Stimulated activated CD8-positive, alpha-beta memory T cell treated with anti-CD3 and anti-CD28 coated beads, Interleukin-15, amount 100 ng/mL, for 24 hours (primary cell): ENCODE results near the gene EGLN2.
A peak's percentile ranks its signal among the peaks of the same experiment; 100 is the strongest.
"Not testable (repeated sequence)": the region's sequence is repeated elsewhere in the genome, so short reads cannot be mapped to it uniquely, and the experiment has no call there.

ENCODE experiments used
- DNase-seq: peaks from one replicate; pipeline ENCODE4 v3.0.0-alpha.2; 2020; ENCODE audit warnings: low read depth

The EGLN2 gene

DNA sequence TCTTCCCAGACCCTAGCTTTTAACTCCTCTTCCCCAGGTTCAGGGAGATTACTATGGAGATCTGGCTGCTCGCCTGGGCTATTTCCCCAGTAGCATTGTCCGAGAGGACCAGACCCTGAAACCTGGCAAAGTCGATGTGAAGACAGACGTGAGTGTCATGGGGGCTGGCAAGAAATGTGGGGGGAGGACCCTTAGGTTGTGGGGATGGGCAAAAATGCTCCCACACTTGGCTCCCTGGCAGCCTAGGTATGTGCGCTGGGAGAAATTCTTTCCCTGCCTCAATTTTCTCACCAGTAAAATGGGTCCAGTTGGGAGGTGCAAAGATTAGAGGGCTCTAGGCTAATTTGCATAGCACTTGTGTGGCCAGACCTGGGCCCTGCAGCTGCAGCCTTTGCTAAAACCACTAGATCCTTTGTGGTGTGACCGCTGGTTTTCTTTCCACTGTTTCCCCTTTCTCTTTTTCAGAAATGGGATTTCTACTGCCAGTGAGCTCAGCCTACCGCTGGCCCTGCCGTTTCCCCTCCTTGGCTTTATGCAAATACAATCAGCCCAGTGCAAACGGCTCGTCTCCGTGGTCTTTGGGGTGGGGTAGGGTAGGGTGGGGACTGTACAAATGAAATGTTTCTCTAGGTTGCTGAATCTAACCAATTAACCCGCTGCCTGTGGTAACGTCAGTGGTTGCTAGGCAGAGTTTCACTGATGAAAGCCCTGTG, 21.9 kb upstream of the EGLN2 start:
- DNase-seq = peak; percentile 50

DNA sequence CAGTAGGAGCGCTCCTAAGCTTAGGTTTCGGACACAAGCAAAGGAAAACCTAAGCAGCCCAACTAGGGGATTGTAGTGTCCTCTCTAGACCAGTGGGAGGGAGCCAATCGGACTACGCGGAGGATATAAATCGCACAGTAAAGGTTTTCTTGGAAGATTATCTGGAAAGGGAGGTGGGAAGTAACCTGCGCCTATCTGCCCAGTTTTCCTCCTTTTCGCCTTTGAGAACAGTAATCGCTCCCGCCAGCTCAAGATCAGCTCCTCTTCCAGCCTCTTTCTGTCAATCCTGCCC, 21.4 kb upstream of the EGLN2 start:
- DNase-seq = no peak

DNA sequence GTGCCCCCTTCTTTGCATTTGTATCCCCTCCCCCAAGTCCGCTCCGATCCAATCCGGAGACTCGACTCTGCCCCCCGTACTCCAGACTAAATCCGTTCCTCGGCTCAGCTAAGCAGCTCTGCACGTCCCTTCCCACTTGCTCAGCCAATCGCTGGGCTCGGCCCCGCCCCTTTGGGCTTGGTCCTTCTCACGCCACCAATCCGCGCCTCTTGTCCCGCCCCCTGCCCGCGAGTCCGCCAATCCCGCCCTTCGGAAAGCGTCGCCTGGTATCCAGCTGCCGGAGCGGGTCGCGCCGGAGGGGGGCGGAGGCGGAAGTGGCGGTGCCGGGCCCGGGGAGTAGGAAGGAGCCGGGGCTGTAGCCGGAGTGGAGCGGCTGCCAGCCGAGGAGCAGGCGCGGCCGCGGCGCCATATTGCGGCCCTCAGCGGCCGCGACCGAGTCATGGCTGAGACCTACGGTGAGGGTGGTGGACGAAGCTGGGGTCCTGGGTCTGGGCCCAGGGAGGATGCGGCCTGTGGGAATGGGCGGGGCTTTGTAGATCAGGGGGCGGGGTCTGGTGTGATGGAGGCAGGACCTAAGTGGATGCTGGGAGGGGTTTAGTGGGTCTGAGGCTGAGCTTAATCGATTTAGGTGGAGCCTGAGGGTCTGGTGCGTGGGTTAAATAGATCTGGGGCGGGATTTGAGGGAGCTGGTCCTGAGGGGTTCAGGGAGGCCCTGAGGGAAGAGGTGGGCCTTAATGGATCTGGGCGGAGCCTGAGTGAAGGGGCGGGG, 20.9 kb upstream of the EGLN2 start, which contains the start of gene RAB4B:
RAB4B (plus strand) TSS at position 311 of the 769 bp plus-strand sequence; CDS start at position 440, 129 bp downstream.
- peak; percentile 94 for DNase-seq

GRCh38 chr19:40778706-40779284, 20.2 kb upstream of the EGLN2 start:
- DNase-seq = no peak

DNA sequence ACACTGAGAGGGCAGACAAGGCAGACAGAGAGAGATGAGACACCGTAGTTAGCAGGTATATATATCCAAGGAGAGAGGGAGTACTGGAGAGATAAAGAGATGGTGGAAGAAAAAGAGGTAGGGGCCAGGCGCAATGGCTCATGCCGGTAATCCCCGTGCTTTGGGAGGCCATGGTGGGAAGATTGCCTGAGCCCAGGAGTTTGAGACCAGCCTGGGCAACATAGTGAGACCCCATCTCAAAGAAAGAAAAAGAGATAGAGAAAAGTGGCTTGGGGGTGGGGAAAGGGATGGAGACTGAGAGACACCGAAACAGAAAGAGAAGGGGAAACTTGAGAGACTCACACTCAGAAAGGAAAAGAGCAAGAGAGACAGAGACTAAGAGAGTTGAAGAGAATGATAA, 18.4 kb upstream of the EGLN2 start:
- DNase-seq = no peak

- no peak for DNase-seq
These were observed 17.9 kb upstream of the EGLN2 start for GRCh38 chr19:40781140-40781539.

DNA sequence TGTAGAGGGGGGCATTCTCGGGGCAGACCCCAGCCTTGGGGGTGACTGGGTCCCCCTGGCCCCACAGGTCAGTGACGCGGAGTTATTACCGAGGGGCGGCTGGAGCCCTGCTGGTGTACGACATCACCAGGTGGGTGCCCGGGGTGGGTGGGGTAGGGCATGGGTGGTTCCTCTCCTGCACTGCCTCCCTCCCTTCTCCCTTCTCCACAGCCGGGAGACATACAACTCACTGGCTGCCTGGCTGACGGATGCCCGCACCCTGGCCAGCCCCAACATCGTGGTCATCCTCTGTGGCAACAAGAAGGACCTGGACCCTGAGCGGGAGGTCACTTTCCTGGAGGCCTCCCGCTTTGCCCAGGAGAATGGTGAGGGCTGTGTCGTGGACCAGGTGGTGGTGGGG, 15.3 kb upstream of the EGLN2 start:
- DNase-seq = no peak

DNA sequence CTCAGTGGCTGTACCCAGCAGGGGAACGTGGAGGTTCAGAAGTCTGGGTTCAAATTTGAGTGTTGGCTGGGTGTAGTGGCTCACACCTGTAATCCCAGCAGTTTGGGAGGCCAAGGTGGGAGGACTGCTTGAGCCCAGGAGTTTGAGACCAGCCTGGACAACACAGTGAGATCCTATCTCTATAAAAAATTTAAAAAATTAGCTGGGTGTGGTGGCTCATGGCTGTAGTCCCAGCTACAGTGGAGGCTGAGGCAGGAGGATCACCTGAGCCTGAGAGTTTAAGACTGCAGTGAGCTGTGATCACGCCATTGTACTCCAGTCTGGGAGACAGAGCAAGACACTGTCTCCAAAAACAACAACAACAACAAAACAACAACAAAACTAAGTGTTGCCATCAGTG, 14.8 kb upstream of the EGLN2 start:
- not testable (repeated sequence) for DNase-seq

GRCh38 chr19:40785526-40785925, 13.5 kb upstream of the EGLN2 start:
- DNase-seq = no peak

DNA sequence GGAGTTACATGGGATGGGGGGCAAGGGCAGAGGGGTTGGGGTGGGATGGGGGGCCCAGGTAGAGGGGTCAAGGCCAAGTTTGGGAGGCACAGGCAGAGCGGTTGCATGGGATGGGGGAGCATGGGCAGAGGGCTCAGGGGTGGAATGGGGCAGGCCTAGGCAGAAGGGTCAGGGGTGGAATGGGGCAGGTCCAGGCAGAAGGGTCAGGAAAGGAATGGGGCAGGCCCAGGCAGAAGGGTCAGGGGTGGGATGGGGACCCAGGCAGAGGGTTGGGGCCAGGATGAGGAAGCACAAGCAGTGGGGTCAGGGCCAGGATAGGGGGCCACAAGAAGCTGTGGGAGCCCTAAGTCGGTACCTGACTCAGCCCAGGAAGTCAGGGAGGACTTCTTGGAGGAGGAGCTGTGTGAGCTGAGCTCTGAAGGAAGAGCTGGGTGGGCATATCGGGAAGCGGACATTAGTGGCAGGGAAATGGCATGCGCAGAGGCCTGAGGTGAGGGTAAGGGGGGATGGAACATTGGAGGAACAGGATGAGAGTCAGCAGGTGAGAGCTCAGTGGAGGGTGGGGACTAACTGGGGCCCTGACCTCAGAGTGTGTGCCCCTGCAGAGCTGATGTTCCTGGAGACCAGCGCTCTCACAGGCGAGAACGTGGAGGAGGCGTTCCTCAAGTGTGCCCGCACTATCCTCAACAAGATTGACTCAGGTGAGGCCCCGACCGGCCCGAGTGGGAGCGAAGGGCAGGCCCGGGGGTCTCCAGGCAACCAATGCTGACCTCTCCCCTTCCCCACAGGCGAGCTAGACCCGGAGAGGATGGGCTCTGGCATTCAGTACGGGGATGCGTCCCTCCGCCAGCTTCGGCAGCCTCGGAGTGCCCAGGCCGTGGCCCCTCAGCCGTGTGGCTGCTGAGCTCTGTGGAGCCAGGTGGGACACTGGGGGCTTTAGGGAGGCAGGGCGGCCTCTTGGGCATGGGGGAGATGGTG, 12.6 kb upstream of the EGLN2 start:
- DNase-seq = no peak

DNA sequence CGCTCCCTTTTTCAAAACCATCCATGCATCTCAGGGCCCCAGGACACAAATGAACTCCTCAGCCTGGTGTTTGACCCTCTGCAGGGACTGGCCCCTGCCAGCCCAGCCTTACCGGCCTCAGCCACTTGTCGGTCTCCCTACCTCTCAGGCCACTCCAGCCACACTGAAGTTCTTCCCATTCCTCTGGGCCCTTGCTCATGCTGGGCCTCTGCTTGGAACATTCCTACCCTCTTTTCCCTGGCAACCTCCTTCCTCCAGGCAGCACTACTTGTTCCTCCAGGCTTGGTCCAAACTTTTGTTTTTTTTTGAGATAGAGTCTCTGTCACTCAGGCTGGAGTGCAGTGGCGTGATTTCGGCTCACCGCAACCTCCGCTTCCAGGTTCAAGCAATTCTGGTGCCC, 7.6 kb upstream of the EGLN2 start:
- no peak for DNase-seq

DNA sequence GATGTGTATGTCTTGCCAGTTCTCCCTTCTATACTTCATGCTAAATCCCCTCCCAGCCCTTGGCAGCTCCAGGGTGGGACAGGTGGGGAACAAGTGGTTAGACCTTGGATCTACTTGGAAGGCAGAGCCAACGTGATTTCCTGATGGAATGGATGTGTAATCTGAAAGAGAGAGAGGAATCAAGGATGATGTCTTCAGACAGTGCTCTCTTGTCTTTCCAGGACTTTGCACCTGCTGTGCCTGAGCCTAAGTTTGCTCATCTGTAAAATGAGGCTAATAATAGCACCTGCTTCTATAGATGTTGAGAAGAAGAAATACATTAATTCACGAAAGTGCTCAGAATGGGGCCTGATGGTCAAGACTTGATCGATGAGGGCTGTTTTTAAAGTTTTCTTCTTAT, 7.0 kb upstream of the EGLN2 start:
- no peak for DNase-seq

DNA sequence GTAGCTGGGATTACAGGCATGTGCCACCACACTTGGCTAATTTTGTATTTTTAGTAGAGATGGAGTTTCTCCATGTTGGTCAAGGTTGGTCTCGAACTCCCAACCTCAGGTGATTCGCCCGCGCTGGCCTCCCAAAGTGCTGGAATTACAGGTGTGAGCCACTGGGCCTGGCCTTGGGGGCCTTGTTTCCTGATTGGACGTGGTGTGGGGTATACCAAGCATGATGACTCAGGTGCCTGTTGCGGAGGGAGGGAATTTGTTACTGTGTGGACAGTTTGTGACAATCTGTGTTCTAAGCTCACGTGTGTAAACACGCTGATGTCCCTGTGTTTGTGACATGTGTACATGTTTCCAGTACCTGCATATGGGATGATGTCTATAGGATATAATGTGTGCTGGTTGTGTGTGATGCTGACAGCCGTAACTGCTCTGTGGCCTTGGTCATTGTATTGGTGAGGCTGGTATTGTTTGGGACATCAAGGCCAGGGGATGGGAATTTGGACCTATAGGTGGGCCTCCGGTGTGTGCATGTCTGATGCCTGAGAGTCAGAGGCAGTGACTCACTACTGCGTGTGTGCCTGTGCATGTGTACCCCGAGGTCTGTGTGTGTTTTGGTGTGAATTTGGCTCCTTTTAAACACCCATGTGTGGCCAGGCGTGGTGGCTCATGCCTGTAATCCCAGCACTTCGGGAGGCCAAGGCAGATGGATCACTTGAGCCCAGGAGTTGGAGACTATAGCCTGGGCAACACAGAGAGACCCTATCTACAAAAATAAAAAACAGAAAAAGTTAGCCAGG, 1.6 kb upstream of the EGLN2 start:
- no peak for DNase-seq

- no peak for DNase-seq
These were observed 868 bp upstream of the EGLN2 start for GRCh38 chr19:40797963-40798682.

DNA sequence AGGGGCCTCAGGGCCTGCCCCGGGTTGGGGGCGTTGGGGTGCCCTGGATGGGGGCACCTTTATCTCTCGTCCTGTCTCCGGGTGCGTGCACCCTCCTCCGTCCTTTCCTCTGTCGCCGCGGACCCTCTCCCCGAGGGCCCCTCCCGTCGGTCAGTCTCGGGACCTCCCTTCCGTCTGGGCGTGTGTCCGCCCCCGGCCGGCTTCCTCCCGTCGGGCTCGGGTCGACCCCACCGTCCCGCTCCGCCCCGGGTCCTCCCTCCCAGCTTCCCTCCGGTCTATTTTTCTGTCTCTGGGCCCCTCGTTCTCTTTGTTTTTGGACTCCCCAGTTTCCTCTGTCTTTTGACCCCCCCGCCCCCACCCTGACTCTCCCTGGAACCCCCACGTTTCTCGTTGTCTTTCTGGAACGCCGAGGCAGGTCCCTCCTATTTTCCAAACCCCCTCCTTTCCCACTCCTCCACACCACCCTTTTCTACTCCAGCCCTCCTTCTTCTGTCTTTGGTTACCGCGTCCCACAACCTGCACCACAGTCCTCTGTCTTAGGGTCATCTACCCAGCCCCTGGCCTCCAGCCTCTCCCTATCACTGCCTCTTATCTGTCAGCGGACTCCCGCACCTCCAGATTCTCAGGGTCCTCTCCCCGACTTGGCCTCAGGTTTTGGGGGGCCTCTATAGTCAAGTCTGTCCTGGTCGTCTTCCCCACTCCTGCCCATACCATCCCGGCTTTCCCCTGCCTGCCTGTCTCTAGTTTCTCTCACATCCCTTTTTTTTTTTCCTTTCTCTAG, 757 bp downstream of the EGLN2 start:
- DNase-seq = no peak

GRCh38 chr19:40800339-40800996, 1.5 kb downstream of the EGLN2 start:
- DNase-seq = no peak

GRCh38 chr19:40800997-40801377, 2.0 kb downstream of the EGLN2 start:
- DNase-seq = no peak

- DNase-seq = no peak
These were observed 2.7 kb downstream of the EGLN2 start for GRCh38 chr19:40801426-40802299.
